HG02642 (cell line): ENCODE data around the gene TCEAL7.
"Not testable (repeated sequence)": the region's sequence is repeated elsewhere in the genome, so short reads cannot be mapped to it uniquely, and the experiment has no call there.

ENCODE experiments used
- ATAC-seq: cut with Tn5 transposase; IDR thresholded peaks from one replicate; pipeline ENCODE4 v1.9.1; 2021; ENCODE audit warnings: mild to moderate bottlenecking; ENCODE audit not compliant: unreplicated experiment, poor library complexity

Gene TCEAL7

DNA sequence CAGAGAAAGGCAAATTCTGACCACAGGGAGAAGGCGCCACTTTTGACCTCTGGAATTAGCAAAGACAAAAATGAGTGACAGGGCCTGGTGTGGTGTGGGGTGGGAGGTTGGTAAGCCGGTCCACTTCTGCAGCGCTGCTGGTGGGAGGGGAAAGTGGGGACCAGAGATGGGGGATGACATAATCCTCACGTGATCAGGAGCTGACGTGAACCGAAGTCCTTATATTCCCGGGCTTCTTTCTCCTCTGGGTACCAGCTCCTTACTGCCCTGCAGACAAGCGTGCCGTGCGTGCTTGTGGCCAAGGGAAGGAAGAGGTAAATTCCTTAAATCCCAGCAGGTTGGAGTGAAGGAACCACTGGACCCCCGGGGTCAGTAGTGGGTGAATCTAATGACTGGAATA, at the start of gene TCEAL7:
TCEAL7 (plus strand) TSS at position 249 of the 400 bp plus-strand sequence. CDS start 1,165 bp downstream, outside the sequence.
- ATAC-seq, result no peak

DNA sequence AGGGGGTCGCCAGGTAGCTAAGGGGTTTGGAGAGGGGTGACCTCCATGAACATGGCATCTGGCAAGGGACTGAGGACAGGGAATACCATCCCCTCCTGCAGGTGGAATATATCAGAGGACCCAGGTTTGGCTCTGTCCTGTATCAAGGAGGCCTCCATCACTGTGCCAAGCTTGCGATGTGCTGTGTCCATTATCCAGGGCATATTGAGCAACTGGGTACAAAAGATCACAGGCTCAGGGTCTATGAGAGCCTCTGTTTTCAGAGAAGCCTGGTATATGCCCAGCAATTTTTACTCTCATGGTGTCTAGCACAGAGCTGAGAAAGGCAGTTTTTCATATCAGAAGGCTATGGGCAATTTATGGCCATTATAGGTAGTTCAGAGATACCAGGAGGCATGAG, 36.9 kb upstream of the TCEAL7 start:
- ATAC-seq, result no peak

GRCh38 chrX:103304705-103305104, 25.3 kb upstream of the TCEAL7 start:
- ATAC-seq, result no peak

DNA sequence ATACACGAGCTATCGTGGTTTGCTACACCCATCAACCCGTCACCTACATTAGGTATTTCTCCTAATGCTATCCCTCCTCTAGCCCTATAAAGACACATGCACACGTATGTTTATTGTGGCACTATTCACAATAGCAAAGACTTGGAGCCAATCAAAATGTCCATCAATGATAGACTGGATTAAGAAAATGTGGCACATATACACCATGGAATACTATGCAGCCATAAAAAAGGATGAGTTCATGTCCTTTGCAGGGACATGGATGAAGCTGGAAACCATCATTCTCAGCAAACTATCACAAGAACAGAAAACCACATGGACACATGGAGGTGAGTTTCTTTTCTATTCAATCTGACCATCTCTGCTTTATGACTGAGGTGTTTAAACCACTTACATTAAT, 24.4 kb upstream of the TCEAL7 start:
- not testable (repeated sequence) for ATAC-seq

GRCh38 chrX:103309860-103310554, 20.0 kb upstream of the TCEAL7 start:
- ATAC-seq, result no peak

- ATAC-seq, result peak; percentile 99
Observed at GRCh38 chrX:103310555-103311398, 19.3 kb upstream of the TCEAL7 start, which contains the start of gene BEX2. Gene BEX2 (minus strand): TSS chrX:103310990. CDS start chrX:103309976, 1,014 bp downstream.

- no peak for ATAC-seq
Observed at GRCh38 chrX:103311399-103311780, 18.6 kb upstream of the TCEAL7 start.

DNA sequence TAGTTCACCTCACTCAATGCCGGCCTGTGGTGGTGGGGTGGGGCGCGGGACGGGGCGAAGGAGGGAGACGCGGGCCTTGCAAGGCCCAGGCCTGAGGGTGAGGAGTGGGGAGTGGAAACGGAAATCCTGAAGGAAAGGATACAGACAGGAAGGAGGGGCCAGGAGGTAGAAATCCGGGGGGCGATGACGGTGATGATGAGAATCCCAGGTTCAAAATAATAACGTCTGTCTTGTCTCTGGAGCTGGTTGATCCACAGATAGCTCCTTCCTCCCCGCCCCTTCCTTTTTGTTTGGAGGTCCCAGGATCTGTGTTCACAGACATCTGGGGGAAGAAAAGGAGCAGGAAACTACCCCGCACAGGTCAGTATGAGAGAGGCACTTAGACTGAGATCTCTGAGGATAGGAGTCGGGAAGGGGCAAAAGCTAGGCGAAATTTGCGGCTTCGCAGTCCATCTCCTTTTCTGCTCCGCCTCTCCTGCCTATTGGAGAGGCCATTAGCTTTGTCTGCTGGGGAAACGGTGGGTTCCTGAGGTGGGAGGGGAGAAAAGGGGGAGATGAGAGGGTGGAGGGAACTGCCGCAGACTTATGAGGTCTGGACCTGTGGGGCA, 746 bp downstream of the TCEAL7 start:
- no peak for ATAC-seq

DNA sequence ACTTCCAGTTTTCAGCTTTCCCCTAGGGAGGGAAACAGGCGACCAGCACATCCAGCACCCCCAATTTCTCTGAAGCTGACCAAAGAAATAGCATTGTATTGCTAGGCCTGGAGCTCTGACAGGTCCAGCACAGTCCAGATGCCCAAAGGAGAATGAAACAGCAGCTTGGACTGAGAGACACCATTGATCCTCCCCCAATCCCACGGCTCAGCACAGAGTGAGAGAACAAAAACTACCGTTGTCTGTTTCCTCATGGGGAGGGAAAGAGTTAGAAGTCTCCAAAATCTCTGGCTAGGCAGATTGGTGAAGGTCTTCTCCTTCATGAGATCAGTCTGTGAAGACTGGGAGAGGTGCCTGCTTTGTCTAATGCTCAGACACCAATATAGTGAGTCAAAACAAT, 8.6 kb downstream of the TCEAL7 start:
- ATAC-seq, result no peak

DNA sequence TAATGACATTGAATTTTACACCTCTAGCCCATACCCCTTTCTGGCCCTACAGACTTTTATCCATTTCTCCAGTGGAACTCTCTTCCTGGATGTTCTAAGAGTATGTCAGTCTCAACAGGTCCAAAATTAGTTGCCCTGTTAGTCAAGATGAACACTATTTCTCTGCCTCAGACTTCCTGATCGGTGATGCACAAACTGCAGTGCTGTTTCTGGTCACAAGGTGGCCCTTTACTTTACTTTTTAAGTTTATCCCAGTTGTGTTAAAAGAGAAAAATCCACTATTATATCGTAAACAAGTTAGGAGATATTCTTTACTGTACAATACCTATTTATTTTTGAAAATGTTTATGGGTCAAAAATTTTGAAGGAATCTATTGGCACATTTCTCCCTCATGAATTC, 13.1 kb downstream of the TCEAL7 start:
- ATAC-seq, result no peak

- ATAC-seq, result no peak
Observed at GRCh38 chrX:103344606-103345005, 14.6 kb downstream of the TCEAL7 start.

DNA sequence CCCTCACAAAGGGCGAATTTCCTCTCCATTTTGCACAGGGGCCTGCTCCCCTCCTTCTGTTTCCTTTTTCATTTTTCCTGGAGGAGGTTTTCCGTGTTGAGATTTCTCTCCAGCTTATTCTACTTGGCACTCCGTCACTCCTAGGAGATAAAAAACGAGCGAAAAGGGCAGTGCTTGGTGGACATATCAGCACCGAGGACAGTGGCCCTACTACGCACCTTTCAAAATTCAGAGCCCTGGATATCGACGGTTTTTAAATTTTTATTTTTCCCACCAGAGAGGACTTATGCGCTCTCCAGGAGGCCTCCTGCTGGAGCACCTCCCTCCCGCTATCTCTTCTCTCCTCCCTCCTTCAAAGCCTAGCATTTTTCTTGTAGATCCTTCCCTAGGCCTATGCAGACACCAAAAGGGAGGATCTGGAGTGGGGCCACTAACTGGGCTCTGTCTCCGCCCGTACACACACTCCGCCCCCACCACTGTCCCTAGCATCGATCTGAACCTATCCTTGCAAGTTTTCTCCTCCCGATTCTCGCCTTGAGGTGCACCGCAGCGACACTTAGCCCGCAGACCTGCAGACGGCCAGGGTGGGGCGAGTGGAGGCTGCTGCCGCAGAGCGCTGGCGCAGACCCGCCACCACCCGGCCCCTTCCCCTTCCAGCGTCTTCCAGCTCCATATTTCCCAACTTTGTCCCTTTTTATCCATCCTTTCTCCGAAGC, 17.8 kb downstream of the TCEAL7 start:
- ATAC-seq, result no peak

DNA sequence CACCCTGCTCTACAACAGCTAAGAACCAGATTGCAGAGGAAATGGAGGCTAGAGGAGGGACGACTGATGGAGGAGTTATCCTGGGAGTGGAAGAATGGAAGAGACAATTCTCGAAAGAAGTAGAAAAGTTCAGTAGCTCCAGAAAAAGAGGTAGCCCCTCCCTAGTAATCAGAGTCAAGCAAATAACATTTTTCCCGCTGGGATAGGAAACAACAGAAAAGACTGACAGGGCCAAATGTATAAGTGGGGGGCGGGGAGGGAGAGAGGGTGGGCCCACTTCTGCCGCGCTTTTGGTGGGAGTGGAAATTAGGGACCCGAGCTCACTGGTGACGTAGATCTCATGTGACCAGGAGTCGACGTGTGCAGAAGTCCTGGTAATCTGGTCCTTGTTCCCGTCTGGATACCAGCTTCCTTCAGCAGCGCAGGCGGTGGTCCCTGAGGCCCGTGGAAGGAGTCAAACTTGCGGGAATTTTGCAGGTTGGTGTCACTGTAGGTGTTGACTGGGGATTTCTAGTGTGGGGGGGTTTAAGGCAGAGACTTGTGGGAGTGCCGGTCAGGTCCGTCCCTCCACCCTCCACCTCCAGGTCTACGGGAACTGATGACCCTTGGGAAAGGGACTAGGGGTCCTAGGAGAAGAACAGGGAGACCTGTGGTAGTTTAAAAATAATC, 26.2 kb downstream of the TCEAL7 start, which contains the start of gene TCEAL9:
TCEAL9 (plus strand) TSS at position 377 of the 669 bp plus-strand sequence. CDS start 1,179 bp downstream, outside the sequence.
- no peak for ATAC-seq

GRCh38 chrX:103356858-103357257, 26.8 kb downstream of the TCEAL7 start:
- no peak for ATAC-seq

DNA sequence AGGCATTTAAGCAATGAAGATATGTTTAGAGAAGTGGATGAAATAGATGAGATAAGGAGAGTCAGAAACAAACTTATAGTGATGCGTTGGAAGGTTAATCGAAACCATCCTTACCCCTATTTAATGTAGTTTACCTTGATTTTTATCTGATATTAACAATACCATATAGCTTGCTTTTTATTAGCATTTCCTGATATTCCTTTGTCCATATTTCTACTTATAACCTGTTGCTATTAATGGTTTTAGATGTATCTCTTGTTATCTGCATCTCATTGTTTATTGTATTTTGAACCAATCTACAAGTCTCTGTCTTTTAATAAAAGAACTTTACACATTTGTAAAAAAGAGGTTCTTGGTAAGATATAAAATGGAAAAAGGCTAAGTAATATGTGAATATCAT, 27.8 kb downstream of the TCEAL7 start:
- no peak for ATAC-seq

DNA sequence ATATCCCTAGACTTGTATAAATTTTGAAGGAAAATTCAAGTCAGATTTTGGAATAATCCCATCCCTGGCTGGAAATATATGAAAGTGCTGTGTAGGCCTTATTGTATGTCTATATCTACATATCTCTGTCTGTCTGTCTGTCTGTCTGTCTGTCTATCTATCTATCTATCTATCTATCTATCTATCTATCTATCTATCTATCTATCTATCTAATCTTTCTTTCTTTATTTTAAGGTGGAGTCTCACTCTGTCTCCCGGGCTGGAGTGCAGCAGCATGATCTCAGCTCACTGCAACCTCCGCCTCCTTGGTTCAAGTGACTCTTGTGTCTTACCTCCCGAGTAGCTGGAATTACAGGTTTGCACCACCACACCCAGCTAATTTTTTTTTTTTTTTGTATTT, 29.6 kb downstream of the TCEAL7 start:
- ATAC-seq, result not testable (repeated sequence)

- ATAC-seq, result no peak
Observed at GRCh38 chrX:103360092-103360491, 30.1 kb downstream of the TCEAL7 start.

GRCh38 chrX:103360916-103361315, 30.9 kb downstream of the TCEAL7 start:
- no peak for ATAC-seq

DNA sequence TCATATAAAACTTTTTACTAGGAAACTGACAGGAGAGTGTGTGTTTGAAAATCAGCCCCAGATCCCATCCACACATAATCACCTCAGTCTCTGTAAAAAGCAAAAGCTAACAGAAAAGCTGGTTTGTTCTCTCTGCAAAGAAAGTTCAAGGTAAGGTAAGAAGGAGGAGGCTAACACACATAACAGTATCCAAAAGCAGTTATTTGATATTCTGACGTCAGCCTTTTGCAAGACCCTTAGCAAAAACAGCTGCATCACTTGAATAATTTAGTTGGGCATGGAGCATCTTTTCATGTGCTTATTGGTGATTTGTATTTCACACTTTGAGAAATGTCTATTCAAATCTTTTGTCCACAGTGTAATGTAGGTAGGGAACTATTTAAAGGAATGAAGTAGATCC, 31.8 kb downstream of the TCEAL7 start:
- no peak for ATAC-seq

DNA sequence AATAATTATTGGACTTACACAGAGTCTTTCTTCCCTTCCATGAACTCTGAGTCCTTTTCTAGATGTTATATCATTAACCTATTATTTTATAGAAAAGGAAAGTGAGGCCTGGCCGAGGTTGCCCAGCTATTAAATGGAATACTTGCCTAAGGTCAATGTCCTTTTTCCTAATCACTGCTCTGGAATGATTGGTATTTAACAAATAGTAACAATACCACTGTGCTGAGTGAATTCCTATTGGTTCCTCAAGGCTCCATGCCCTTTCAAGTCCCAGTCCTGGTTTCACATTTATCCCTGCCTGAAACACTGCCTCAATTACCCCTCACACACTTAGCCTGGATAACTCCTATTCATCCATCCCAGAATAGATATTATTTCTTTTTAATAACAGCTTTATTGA, 32.4 kb downstream of the TCEAL7 start:
- no peak for ATAC-seq
